GM18868 (cell line): ENCODE measurements around the gene CDK14.

Experiments
- ATAC-seq: cut with Tn5 transposase; IDR thresholded peaks from one replicate; pipeline ENCODE4 v1.9.1; 2021; ENCODE audit warnings: mild to moderate bottlenecking, moderate library complexity; ENCODE audit not compliant: unreplicated experiment

CDK14 gene

DNA sequence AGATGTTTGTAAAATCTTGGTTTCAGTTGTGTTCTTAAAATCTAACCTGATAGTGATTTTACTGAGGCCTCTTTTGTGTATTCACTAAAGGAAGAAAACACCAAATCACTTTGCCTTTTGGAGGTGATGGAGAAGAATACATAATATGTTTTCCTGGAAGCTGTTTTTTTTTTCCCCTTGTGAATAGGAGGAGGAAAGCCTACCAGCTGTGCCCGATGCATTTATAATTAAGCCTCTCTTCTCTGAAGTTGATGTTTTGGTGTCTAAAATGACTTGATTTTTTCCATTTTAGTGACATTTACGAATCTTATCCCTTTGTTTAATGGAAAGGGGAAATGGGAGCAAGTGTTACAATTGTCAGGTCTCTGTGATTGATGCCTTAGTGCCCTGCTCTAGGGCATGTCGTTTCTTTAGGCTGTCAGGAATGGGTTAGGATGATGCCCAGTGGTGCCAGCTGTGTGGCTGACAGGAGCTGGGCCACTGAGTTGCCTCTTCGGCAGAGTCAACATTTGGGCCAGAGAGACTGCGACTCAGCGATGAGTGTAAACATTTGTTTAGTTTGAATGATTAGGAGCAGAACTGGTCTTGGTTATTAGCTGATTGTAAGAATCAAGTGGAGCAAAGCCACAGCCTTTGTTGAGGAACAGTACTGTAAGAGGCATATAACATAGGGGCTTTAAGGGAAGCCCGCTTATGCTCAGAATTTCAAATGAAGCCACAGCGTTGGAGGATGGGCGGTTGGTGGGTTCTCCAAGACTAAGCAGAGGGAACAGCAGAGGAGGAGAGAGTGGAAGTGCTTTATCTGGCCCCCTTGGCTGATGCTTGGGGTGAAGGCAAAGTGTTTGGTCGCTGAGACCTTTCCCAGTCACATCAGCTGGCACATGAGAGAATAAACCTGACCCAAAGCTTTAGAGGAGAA lies 81.6 kb downstream of the CDK14 start:
- no peak for ATAC-seq

DNA sequence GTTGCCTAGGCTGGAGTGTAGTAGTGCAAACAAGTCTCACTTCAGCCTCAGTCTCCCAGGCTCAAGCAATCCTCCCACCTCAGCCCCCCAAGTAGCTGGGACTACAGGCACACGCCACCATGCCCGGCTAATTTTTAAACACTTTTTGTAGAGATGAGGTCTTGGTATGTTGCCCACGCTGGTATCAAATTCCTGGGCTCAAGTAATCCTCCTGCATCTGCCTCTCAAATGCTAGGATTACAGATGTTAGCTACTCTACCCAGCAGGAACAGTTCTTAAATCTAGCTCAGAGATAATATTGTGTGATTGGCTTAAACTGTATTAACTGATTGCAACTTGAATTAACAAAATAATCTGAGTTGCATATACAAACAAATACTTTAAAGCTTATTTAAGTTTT lies 82.9 kb downstream of the CDK14 start:
- ATAC-seq: no peak

DNA sequence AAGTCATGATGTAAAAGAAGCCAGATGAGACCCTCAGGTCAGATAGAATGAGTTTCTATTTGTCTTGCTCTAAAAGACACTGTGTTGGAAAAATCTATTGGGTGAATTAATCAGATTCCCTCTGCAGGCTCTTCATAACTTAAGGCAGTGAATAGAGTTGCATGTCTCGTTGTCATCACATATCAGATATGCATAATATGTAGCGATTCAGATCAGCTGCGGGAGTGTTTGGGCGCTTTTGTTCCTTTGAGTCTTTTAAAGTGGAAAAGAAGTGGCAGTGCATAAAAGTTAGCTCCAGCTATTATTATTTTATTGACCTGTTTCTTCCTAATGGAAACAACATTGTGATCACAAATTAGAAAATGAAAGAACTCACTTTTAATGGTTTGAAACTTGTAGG lies 84.4 kb downstream of the CDK14 start:
- ATAC-seq: no peak

DNA sequence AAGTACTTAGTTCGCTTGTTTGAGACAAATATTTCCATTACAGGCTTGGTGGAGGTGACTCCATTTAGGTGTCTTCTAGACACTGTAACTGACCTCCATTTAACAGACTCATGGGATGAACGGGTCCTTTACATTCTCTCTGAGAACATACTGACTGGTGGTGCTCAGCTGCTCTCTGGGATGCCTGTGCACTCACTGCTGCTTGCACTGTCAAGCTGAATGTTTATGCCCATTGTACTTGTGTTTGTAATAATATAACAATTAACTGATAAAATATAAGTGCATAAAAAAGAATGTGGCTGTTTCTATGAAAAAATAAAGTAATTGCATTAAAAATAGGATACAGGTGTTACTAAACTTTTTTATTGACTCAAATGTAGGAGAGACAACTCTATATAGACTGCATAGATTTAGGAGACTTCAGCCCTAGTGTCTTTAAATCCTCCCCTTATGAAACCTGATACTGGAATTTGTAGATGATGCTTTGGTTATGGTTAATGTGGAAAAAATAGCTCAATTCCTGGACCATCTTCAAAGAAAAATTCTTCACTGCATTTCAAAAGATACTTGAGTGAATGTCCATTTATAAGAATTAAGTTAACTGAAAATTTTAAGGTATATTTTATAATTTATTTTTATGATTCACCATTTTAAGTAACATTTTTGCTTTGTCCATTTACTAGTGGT lies 85.4 kb downstream of the CDK14 start:
- no peak for ATAC-seq

DNA sequence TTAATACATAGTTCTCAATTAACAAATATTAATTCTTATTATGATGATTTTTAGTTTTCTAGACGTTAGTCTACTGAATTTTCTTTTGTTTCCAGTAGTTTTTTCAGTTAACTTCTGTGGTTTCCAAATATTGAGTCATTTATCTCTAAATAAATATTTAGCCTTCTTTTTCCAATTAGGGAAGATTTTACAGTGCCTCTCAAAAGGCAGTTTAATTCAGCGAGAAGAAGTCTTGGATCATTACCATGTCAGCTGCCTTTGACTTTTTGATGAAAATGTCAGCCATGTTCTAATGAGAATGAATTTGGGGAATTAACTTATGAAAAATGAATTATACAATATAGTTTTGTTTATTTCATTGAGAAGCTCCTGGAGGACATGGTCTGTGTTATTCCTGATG lies 90.0 kb downstream of the CDK14 start:
- no peak for ATAC-seq

DNA sequence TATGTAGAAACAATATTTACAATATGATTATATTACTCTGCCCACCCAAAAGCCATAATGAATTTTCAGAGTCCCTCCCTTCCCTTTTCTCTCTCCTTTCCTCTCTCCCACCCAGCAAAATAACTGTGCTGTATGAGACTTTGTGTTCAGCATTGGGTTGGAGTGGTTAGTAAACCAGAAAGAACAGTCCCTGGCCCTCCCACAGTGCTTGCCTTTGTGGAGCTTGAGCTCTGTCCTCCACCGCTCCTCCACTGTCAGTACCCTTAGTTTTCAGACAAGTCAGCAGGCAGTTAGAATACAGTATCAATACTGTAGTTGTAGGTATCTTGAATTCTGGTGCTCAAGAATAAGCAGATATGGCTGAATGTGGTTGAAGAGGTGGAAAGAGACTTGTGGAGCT lies 92.7 kb downstream of the CDK14 start:
- peak; percentile 46 for ATAC-seq

DNA sequence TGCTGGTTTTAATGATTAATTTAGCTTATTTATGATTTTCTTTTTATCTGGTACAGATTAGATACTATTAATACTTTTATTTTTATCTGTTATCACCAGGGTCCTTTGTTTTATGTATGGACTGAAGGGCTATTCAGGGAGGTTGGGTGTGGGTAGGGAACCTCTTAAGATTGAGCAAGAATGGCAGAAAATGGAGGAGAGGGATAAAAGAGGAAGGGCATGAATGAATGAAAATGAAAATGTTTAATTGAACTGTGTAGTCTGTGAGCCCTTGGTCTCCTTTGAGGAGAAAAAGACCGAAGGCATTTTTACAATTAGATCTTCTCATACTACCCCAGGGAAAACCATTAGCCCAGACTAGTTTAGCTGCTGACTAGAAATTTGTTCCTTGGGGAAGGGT lies 93.1 kb downstream of the CDK14 start:
- no peak for ATAC-seq

DNA sequence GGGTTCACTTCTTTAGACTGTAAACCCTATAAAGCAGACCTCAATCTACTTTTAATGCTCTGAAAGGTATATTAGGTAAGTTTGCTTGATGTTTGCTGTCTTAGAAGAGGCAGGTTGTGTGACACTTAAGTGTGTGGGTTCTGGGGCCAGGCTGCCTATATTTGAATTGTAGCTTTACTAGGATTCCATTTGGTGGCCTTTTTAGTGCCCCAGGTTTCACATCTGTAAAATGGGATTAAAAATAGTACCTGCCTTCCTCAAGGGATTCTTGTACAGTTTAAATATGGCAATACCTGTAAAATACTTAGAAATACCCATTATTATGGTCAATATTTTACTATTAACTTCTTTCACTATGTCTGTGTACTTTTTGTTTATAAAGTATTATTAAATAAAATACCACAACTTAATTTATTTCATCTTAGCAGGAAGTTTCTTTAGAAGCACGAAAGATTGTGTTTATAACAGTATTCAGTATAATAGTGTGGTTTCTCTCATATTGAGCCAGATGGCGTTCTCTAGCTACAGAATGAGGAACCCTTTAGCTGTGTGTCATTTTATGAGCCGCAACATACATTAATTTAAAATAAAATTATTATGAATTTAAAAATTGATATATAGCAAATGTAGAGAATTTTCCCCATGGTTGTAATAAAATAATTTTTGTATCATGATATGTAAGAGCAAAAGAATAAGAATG lies 94.2 kb downstream of the CDK14 start:
- peak; percentile 82 for ATAC-seq

DNA sequence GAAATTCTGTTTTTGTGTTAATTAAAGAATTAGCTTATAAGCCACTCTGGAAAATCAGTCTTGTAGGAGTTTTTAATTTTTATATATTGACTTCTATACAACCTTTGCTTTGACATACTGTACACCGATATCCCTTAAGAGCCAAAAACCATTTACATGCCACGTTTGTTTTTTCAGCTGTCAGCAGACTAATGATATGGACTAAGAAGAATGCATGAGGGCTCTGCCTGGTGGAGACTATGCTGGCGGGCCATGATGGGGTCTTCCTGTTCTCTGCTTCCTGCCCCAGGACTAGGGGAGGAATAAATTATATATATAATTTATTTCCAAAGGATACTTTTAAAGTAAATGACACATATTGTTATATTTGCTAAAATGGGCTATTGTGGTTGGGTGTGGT lies 96.3 kb downstream of the CDK14 start:
- ATAC-seq: no peak

DNA sequence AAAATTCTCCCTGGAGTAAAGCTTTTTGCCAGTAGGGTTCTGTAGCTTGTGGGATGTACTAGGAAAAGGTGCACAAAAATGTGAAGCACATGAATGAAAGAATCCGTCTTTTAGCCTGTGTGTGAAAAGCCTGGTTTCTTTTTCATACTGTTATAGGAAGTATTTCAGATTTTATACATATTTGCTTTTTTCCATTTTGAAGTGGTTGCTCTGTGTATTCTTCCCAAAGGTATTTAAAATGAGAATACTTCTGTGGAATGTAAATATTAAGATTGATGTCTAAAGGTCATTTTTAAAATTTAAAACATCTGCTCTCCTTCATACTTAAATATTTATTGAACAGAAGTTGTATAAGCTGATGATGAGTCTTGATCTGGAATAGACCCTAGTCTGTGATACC lies 96.8 kb downstream of the CDK14 start:
- no peak for ATAC-seq

DNA sequence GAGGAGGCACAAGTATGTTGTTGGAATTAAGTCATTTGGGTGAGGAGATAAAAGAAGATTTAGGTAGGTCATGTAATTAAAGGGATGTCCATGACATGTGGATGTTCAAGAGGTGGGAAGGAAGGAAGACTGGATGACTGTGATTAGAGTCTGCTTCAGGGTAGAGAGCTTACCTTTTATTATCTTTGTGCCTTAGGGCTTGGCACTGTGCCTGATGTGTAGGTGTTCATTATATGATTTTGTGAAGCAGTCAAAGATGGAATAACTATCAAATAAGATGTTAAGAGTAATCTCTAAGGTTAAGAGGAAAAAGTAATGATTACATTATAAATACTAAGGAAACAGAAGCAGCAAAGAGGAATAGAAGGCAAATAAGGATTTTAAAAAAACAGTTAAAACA lies 97.8 kb downstream of the CDK14 start:
- no peak for ATAC-seq

DNA sequence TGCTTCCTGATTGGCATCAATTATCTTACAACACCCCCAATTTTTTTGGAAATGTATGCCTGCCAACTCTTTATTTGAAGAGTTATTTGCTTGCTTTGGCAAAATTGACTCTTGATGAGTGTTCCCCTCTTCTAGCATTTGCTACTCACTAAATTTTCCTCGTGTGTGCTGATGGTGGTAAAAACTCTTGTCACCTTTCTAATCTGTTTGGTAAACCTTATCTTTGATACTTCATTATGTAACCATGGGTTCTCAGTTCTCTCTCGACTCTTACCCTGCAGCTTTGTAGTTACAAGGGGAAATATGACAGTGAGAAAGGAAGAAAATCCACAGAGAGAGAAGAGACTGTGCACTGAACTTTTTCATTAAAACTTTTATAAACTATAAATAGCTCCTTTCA lies 102.5 kb downstream of the CDK14 start:
- ATAC-seq: no peak

DNA sequence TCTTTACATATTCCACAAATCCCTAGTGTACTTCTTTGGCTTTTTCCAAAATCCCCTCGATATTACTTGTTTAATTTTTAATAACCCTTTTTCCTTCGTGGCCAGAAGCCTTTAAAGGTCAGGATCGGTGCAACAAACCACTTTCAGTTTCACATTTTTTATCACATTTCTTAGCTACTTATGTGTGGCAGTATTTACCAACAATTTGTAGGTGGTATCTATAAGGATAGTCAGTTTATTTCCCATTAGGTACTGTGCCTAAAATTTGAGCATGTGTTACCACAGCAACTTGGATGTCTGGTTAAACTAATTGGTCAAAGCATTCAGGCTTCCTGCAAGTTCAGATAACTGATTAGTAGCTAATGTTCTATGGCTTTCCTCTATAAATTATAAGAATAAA lies 104.9 kb downstream of the CDK14 start:
- peak; percentile 66 for ATAC-seq

DNA sequence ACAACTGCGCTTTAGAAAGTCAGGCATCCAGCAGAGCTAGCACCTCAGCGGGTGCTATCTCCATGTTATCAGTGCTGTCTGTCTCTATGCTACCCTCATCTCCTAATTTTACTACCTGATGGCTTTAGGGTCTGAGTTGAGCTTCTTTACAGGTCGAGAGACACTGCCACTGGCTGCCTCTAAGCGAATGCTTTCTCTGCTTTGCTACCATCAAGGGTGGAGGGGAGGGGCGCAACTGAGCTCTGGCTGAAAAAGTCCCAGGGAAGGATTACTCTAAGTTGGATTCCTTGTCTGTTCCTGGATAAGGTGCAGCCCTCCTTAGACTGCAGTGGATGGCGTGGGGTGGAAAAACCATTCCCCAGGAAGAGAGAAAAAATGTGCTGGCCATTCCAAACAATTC lies 105.7 kb downstream of the CDK14 start:
- ATAC-seq: no peak

DNA sequence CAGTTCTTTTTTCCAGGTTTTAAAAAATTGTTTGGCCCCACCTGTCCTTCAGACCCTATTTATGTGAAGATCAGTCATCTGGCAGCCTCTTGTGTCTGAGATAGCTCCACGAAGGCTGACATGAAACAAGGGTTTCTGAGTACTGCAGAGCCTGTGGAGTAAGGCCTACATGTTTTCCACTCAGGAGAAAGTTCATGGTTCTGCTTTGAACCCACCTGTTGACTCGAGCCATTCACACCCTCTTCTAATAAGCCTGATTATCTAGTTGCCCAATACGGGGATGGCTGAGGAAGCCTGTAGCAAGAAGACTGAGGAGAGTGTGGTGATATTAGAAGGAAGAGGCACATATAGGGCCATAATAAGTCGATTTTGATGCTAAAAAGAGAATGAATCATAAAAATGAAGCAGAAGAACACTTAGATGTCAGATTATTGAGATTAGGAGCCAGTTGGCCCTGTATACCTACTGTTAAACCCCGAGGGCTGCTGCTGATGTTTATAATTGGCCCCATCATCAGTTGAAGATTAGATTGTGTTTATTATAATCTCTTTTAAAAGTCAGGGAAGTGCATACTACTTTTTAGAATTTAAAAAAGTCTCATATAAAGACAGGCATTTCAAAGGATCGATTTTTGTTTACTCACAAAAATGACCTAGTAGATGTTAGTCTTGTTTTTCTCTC lies 109.4 kb downstream of the CDK14 start:
- no peak for ATAC-seq

DNA sequence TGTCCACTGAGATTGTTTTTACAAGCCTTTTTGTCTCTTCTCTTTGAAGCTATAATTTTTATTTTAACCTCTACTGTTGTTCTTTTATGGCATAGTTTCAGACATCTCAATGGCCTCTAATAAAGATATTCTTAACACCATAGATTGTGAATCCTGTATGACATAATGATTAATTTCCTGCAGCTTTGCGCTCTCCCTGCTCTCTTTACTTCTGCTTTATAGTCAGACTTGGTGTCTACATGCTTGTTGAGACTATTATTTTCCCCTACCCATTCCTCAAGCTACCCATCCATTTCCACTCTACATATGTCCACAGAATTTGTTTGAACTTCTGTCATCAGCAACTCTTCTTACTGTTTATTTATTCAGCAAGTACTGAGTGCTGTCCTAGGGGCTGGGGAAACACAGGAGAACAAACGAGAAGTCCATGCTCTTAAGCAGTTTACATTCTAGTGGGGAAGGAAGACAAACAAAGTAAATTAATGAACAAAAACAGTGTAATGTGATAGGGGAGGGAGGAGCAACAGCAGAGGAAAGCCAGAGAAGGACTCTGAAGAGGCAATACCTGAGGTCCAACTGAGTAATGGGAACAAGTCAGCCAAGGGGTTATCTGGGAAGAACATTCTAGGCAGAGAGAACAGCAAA lies 110.1 kb downstream of the CDK14 start:
- ATAC-seq: no peak

DNA sequence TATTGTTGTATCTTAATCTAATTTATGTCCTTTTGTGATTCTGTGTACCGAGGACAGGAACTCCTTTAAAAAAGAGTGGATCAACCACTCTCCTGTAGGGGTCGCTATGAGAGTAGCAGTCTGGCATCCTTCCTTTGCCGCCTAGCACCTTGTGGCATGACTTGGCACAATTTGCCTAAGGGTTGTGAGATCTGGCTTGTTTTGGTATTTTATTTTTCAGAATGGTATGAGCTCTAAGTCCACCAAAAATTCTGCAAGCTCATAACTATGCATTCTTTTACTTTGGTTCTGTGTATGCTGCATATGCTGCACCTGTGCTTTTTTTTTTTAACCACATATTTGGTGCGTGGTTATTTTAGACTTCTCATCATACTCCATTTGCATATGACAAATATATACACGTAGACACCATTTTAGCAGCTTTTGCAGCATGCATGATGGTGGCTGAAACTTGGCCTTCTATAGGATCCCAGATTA lies 112.8 kb downstream of the CDK14 start:
- peak; percentile 56 for ATAC-seq

DNA sequence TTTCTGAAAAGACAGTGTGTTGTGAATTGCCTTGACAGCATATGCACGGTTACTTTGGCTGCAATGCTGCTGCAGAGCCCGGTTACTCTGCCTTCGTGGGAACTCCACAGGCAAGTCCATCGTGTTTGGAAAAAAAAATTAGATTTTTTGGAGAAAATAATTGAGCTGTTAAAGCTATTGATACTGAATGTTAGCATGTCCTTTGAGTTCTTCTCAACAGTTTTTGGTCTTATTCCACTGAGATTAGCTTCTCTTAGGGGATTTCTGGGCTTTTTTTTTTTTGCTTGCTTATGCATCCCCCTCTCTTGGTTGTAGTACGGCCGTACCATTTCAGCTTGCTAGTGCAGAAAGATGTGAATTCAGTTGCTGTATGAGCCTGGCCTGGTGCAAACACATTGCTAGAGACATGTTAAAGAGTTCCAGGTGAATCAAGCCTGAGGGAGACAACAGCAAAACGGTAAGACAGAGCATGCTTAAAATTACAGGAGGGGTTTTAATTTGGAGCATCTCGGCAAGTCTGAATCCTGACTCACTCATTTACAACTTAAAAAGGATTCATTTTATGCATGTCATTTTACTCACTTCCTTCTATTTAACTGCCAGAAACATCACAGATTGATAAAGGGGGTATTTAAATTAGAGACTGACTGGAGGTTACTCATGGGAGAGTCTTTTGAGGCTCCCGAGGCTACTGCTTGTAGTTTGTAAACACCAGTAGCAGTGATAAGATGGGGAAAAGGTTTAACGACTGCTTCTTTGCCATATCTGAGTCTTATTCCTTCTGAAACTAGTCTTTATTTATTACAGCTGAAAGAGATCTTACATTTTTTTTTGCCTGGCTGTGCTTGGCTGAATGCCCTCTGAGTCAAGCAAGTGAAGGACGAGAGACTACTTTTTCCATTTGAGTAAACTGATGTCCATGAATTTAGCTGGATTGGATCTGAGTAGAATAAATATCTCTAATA lies 113.7 kb downstream of the CDK14 start:
- ATAC-seq: peak; percentile 59

DNA sequence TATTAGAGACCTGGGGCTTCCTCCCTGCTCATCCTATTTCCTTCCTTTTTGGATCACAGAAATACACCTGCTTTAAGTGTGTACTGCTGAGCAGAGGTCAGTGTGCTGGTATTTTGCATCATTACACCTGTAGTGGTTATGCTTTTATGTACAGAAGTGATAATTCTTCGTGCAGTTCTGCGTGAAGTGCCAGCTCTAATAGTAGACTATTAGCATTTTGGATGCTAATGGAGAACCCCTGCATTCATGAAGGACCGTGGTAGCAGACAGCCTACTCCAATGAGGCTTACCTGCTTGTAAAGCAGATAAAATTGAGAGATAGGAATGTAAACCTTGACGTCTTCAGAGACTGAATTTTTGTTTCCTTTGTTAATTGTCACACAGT lies 114.3 kb downstream of the CDK14 start:
- peak; percentile 1 for ATAC-seq
